Activated CD4-positive, CD25-positive, alpha-beta regulatory T cell treated with anti-CD3 and anti-CD28 coated beads, Interleukin-2, amount 50 U/mL, for 24 hours (primary cell): ENCODE data around the gene ZNF79.
A peak's percentile ranks its signal among the peaks of the same experiment; 100 is the strongest.

Experiments used
- ATAC-seq, 2 donors: fragments of 150-1000 bp; cut with Tn5 transposase; one replicate each; pipeline ENCODE4 v1.10.0; 2021; ENCODE audit warnings: mild to moderate bottlenecking in 1 of 2, moderate library complexity in 1 of 2

ZNF79 gene

DNA sequence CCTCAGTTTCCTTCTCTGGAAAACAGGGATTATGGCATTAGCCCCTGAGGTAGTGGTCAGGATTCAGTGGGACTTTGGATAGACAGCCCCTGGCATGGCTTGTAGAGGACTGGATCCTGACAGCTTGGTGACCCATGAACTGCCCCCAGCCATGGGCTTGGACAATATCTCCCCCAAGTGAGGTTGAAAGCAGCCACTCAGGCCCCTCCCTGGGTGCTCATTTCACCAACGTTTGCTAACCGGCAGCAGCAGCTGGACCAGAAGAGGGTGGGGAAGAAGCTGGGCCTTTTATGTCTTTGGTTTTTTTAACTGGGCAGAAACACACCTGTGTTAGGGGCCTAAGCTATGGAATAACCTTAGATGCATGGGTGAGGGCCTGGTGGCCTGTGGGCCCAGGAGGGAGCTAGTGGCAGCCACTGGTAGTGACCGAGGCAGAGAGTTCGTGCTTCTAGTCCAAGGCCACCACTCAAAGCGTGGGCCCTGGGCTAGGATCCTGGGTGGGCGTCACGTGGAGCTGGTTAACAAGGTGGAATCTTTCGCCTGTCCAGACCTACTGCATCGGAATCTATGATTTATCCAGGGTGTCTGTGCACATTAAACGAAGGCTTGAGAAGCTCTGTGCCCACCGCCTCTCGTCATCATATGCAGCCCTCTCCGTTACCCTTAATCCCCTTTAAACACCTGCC lies 25.3 kb upstream of the ZNF79 start:
- ATAC-seq, result no peak

- ATAC-seq, result no peak
Measured at GRCh38 chr9:127399736-127400269, 24.4 kb upstream of the ZNF79 start.

DNA sequence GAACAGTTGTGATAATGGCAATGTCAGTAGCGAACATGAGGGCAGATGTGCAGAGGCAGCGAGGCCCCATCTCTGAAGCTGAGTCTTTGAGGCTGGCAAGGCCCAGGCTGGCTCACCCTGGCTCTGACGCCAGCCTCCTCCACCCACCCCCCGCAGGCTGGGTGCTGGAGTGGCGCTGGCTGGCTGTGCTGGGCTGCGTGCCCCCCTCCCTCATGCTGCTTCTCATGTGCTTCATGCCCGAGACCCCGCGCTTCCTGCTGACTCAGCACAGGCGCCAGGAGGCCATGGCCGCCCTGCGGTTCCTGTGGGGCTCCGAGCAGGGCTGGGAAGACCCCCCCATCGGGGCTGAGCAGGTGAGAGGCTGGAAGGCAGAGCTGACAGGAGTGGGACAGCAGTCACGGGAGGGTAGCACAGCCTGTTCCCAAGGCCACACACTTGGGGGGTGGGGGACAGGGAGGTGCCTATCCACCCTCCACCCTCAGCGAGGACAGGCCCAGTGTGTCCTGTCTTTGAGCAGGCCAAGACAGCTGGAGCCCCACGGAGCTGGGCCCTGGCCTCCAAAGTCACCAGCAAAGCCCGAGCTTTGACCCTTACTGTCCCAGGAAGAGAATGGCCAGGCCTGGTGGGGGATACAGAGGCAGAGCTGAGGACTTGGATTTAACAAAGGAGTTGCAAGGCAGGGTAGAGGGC lies 21.6 kb upstream of the ZNF79 start:
- no peak for ATAC-seq

DNA sequence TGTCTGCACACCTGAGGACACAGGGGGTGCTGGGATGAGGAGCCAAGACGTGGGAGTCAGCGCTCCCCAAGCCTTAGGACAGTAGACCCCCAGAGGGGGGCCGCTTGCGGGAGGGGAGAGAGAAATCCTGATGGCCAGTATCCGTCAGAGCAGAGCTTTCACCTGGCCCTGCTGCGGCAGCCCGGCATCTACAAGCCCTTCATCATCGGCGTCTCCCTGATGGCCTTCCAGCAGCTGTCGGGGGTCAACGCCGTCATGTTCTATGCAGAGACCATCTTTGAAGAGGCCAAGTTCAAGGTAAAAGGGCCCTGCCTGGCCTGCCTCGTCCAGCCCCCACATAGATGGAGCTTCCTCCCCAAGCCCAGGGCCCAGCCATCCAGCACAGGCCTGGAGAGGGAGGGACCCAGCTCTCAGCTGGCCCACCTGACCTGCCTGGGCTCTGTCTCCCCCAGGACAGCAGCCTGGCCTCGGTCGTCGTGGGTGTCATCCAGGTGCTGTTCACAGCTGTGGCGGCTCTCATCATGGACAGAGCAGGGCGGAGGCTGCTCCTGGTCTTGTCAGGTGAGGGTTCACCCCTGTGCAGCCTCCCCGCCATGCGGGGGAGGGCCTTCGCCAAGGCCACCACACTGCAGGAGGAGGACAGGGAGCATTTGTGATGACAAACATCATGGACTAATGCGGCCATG lies 20.5 kb upstream of the ZNF79 start:
- ATAC-seq, result no peak

GRCh38 chr9:127404631-127405030 lies 19.6 kb upstream of the ZNF79 start:
- ATAC-seq, result no peak

DNA sequence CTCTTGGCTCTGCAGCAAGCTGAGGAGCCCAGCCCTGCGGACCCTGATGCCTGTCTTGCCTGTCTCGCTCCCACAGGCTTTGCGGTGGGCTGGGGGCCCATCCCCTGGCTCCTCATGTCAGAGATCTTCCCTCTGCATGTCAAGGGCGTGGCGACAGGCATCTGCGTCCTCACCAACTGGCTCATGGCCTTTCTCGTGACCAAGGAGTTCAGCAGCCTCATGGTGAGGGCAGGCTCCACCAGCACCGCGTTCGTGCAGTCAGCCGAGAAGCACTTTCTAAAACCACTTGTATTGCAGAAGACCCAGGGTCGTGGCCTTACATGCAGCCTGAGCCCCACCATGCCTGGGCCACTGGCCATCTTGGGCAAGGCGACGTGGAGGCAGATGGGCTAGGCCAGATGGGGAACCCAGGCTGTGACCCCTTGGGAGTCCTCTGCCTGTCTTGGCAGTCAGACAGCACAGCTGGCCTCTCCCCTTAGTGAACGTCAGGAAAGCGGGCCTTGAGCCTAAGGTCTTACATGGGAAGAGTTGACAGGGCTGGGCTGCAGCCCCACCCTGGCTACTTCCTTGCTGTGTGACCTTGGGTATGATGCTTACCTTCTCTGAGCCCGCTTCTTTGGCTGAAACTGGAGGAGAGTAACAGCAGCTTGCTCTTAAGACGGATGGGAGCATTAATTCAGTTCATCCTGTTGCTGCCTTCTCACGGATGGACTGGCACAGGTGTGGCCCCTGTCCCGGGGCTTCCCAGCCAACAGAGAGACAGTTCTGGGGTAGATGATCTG lies 18.6 kb upstream of the ZNF79 start:
- no peak for ATAC-seq

GRCh38 chr9:127406799-127407491 lies 17.2 kb upstream of the ZNF79 start:
- no peak for ATAC-seq

DNA sequence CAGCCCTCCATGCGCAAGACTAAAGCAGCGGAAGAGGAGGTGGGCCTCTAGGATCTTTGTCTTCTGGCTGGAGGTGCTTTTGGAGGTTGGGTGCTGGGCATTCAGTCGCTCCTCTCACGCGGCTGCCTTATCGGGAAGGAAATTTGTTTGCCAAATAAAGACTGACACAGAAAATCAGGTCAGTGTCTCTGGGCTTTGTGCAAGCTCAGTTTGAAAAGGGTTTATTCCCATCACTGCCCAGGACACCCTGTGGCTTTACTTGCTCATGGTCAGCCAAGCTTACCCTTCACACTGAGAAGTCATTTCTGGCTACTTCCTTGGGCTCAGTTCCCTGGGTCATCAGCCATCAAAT lies 16.7 kb upstream of the ZNF79 start:
- ATAC-seq, result no peak

DNA sequence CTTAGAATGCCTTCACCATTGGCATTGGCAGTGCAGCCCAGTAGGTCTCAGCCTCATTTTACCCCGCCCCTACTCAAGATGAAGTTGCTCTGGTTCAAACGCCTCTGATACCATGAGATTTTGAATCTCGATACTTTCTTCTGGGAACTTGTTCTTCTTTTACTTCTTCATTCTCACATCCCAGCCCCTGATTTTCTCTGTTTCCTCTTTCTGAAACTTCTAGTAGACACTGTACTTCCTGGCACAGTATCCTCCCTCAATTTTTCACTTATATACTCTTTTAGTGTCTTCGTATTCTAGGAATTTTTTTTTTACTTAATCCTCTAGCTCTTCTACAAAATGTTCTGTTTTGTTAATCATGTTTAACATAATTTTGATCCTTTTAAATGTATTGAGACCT lies 13.1 kb upstream of the ZNF79 start:
- no peak for ATAC-seq

GRCh38 chr9:127415141-127415540 lies 9.0 kb upstream of the ZNF79 start:
- no peak for ATAC-seq

DNA sequence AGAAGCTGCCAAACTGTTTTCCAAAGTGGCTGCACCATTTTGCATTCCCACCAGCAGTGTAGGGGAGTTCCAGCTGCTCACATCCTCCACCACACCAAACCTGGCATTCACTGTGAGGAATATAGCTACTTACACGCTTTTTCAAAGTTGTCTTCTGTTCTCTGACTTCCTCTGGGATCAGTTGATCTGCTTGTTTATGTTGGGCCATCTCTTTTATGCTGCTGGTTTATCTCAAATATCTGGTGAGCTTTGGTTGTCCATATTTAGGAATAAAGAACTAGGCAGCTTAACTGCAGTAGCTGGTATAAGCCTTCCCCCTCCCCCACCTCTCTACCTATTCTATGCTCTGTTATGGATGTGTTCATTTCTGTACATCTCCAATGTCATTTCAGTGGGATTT lies 8.5 kb upstream of the ZNF79 start:
- no peak for ATAC-seq

- no peak for ATAC-seq
Measured at GRCh38 chr9:127417131-127418036, 6.8 kb upstream of the ZNF79 start.

GRCh38 chr9:127418037-127418471 lies 6.1 kb upstream of the ZNF79 start:
- peak; percentile 24 to 48 for ATAC-seq

GRCh38 chr9:127419348-127419747 lies 4.8 kb upstream of the ZNF79 start:
- ATAC-seq, result no peak

GRCh38 chr9:127421057-127421456 lies 3.1 kb upstream of the ZNF79 start:
- ATAC-seq, result no peak

GRCh38 chr9:127422133-127422782 lies 1.9 kb upstream of the ZNF79 start:
- ATAC-seq, result no peak

DNA sequence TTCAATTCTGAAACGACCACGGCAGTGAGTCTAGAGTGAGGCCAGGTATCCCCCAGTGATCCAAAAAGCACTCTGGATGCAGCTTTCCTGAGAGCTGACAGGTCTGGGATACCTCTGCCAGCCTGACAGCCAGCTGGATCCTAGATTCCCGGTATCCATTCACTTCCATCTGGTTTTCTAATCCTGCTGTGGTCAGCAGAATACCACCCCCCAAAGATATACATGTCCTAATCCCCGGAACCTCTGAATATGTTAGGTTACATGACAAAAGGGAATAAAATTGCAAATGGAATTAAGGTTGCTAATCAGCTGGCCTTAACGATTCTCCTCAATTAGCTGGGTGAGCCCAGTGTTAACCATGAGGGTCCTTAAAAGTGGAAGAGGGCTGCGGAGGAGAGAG lies 1.4 kb upstream of the ZNF79 start:
- no peak for ATAC-seq

- no peak for ATAC-seq
Measured at GRCh38 chr9:127423476-127423933, 677 bp upstream of the ZNF79 start.

- ATAC-seq, result peak; percentile 6 to 23
Measured at GRCh38 chr9:127424676-127424999, 456 bp downstream of the ZNF79 start.

- ATAC-seq, result peak; percentile 72
Measured at GRCh38 chr9:127426756-127427155, 2.6 kb downstream of the ZNF79 start.

- no peak for ATAC-seq
Measured at GRCh38 chr9:127428348-127428747, 4.2 kb downstream of the ZNF79 start.
